ENCODE data around the gene TADA1. TPM values are rescaled to one million over a fixed set of nuclear protein-coding genes. Genes with fewer than 3 reads are reported as not detected.

TADA1 gene
- total and polyA plus RNA-seq, 2 experiments from 2014 or later, result 21.8 to 22.0 TPM

DNA sequence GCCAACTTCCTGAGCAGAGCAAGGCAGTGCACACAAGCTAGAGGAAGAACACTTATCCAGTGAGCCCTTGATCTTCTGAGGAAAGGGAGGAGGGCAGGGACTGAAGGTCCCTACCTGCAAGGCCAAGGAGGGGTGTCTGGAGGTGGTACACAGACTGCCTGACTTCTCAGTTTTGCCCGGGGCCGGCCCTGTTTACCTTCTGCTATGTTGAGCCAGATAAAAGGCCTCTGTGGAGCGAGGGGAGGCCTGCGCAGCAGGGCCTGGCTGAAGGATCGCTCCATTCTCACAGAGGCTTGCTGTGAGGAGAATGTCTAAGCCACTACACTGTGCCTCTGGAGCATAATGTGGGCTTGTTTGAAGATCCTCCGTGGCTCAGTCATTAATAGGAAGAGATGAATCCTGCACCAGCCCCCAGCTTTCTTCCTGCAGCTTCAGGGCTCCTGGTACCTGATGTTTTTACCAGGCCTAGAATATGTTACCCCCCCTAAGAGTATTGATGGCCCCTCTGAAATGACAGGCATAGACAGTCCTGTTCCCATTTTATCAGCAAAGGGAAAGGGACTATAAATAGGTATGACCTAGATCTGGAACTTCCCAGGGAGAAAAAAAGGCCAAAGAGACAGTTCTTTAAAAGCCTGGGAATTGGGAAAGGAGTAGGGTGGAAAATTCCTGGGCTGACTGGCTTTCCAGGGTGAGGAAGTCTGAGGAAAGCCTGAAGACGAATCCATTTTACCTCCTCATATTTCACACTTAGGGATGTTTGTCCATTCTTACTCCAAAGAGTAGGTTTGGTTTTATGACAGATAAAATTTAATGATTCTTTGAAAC is 32.1 kb downstream of the TADA1 start:
- ATAC-seq (no peak), DNase-seq (ENCODE audit: low spot score) (no peak)
- Histone ChIP-seq H3K27ac (ENCODE audit: low read depth) (no peak overlapping the region), H3K27me3 (ENCODE audit: insufficient read depth) (no peaks in the 10 kb centered on the region), H3K4me2 (no peak overlapping the region), H3F3A (replicated peaks; ENCODE audit: low read depth) (0 out of 2 replicates have a peak, but pooled peaks cover under 1% of the 10 kb centered on the region), H3K79me2 (replicated peaks; ENCODE audit: insufficient read depth) (peaks cover 72% of the 10 kb centered on the region), H2AFZ (no peak overlapping the region), H3K4me3 (no peak overlapping the region), H3K4me1 (ENCODE audit: insufficient read depth) (peaks cover 9% of the 10 kb centered on the region), H3K36me3 (ENCODE audit: insufficient read depth) (peaks cover 63% of the 10 kb centered on the region), H4K20me1 (replicated peaks; ENCODE audit: insufficient read depth) (peaks cover 22% of the 10 kb centered on the region), H3K9me2 (ENCODE audit: insufficient read depth) (no peaks in the 10 kb centered on the region)
- TF ChIP-seq ZNF462 (CRISPR knock-in tag; IDR thresholded peaks at IDR 0.05), result no peak
- no peak for TF ChIP-seq CTCF (conservative IDR thresholded peaks at IDR 0.05; ENCODE audit: low read depth in 2 of 2)
- TF ChIP-seq, protein P1, sequence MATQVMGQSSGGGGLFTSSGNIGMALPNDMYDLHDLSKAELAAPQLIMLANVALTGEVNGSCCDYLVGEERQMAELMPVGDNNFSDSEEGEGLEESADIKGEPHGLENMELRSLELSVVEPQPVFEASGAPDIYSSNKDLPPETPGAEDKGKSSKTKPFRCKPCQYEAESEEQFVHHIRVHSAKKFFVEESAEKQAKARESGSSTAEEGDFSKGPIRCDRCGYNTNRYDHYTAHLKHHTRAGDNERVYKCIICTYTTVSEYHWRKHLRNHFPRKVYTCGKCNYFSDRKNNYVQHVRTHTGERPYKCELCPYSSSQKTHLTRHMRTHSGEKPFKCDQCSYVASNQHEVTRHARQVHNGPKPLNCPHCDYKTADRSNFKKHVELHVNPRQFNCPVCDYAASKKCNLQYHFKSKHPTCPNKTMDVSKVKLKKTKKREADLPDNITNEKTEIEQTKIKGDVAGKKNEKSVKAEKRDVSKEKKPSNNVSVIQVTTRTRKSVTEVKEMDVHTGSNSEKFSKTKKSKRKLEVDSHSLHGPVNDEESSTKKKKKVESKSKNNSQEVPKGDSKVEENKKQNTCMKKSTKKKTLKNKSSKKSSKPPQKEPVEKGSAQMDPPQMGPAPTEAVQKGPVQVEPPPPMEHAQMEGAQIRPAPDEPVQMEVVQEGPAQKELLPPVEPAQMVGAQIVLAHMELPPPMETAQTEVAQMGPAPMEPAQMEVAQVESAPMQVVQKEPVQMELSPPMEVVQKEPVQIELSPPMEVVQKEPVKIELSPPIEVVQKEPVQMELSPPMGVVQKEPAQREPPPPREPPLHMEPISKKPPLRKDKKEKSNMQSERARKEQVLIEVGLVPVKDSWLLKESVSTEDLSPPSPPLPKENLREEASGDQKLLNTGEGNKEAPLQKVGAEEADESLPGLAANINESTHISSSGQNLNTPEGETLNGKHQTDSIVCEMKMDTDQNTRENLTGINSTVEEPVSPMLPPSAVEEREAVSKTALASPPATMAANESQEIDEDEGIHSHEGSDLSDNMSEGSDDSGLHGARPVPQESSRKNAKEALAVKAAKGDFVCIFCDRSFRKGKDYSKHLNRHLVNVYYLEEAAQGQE (IDR thresholded peaks at IDR 0.05; ENCODE audit: unreplicated experiment), result no peak
- no peak for TF ChIP-seq ZNF331 (CRISPR knock-in tag; IDR thresholded peaks at IDR 0.05; ENCODE audit: low read depth)
- no peak for TF ChIP-seq ZNF114 (CRISPR knock-in tag; IDR thresholded peaks at IDR 0.05)
- TF ChIP-seq POLR2AphosphoS5 (IDR thresholded peaks at IDR 0.05; ENCODE audit: low read depth), result no peak
- no peak for TF ChIP-seq JUNB (IDR thresholded peaks at IDR 0.05; ENCODE audit: unreplicated experiment)
- no peak for TF ChIP-seq STAT1 (IDR thresholded peaks at IDR 0.05; ENCODE audit: unreplicated experiment)
- no peak for TF ChIP-seq EZH2phosphoT487 (IDR thresholded peaks at IDR 0.05; ENCODE audit: unreplicated experiment)
- TF ChIP-seq ETS1 (IDR thresholded peaks at IDR 0.05), result no peak
- TF ChIP-seq NANOG (IDR thresholded peaks at IDR 0.05; ENCODE audit: borderline replicate concordance), result no peak
- Mint-ChIP-seq H3K27ac (no peak overlapping the region), H3K4me3 (no peak overlapping the region), H3K36me3 (ENCODE audit: low read depth) (peaks cover 90% of the 10 kb centered on the region), H3K4me1 (peaks cover 16% of the 10 kb centered on the region), H3K27me3 (ENCODE audit: insufficient read depth, low read depth, poor library complexity) (peaks cover 11% of the 10 kb centered on the region), H3K9me3 (no peaks in the 10 kb centered on the region)
